ENCODE results near the gene ANKRD13A.
"Not testable (repeated sequence)": the region's sequence is repeated elsewhere in the genome, so short reads cannot be mapped to it uniquely, and the experiment has no call there.

The ANKRD13A gene

DNA sequence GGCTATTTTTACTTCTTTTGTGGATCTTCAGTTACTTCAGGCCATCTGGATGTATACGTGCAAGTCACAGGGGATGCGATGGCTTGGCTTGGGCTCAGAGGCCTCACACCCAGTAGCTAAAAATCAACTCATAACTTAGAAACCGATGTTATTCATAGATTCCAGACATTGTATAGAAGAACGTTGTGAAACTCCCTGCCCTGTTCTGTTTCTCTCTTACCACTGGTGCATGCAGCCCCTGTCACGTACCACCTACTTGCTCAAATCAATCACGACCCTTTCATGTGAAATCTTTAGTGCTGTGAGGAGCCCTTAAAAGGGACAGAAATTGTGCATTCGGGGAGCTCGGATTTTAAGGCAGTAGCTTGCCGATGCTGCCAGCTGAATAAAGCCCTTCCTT, 50.4 kb downstream of the ANKRD13A start:
- not testable (repeated sequence) for DNase-seq

DNA sequence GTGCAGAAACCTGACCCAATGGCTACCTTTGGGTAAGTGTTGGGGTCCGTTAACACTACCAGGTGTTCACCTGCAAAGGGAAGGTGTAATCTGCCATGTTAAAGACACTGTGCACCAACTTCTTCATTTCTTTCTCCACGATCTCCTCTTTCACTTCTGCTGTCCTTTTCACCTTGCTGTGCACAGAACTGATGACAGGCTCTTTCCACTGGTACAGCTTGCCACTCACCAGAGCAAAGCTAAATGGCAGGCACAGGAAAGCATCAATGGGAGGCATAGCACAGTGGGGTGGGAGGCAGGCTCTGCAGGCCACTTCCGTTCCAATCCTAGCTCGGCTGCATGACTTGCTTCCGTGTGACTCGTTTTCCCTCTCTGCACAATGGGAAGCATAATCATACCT, 51.7 kb downstream of the ANKRD13A start:
- DNase-seq, result no peak

DNA sequence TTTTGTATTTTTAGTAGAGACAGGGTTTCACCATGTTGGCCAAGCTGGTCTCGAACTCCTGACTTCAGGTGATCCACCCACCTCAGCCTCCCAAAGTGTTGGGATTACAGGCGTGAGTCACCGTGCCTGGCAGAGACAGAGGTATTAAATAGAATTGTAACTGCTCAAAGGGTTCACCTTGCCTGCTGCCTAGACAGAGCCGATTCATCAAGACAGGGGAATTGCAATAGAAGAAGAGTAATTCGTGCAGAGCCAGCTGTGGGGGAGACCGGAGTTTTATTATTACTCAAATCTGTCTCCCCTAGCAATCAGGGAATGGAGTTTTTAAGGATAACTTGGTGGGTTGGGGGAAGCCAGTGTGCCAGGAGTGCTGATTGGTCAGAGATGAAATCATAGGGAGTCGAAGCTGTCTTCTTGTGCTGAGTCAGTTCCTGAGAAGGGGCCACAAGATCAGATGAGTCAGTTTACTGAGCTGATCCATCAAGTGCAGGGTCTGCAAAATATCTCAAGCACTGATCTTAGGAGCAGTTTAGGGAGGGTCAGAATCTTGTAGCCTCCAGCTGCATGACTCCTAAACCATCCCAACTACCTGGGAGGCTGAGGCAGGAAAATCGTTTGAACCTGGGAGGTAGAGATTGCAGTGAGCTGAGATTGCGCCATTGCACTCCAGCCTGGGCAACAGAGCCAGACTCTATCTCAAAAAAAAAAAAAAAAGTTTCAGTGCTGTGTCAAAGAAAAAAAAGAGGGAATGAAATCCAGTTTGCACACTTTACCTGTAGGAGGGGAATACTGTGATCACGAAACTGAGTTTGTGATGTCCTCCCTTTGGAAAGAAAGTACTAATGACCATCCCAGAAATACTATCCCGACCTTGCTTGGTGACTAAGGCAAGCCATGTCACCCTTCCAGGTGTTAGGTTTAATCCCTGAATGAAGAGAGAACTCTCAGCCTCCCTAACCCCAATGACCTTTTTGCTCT, 56.4 kb downstream of the ANKRD13A start:
- DNase-seq, result not testable (repeated sequence)

DNA sequence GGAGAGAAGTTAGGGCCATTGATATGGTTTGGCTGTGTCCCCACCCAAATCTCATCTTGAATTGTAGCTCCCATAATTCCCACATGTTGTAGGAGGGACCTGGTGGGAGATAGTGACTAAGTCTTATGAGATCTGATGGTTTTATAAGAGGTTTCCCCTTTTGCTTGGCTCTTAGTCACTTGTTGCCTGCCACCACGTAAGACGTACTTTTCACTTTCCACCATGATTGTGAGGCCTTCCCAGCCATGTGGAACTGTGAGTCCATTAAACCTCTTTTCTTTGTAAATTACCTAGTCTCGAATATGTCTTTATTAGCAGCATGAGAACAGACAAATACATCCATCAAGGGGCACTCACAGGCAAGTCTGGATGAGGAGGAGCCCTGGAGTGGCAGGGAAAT, 57.4 kb downstream of the ANKRD13A start:
- DNase-seq, result not testable (repeated sequence)

DNA sequence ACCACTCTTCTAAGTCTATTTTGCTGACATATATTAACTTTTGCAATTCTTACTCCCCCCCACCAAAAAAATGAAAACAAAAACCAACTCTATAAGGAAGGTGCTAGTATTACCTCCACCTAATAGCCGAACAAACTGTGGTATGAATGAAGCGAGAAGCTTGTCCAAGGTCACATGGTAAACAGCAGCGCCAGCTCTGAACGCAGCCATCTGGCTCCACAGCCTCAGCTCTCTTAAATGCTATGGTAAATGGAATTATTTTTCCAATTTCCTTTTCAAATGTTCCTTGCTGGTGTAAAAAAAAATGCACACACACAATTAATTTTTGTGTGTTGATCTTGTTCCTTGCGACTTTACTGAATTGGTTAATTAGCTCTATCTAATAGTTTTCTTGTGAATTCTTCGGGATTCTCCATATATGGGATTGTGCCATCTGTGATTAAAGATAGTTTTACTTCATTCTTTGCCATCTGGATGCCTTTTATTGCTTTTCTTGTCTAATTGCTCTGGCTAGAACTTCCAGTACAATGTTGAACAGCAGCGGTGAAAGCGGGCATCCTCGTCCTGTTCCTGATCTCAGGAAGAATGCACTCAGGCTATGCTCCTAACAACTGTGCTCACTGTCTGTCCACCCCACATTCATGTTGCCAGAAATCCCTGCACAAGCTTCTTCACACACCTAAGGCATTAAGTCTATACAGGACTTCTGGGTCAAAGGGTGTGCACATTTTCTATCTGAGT, 59.8 kb downstream of the ANKRD13A start:
- no peak for DNase-seq

DNA sequence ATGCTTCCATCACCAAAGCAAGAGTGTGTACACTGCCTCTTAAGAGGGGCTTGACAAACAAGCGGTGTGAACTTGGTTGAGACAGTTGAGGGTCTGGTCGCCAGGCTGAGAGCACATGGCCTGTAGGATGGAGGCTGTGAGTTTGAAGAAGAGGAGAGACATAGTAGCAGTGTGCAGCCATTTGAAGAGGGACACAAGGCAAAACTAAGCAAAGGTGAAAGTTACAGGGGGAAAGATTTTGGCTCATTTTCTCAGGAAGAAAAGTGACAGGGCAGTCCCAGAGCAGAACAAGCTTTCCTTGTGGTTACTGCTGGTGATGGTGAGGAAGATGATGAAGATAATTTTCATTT, 60.4 kb downstream of the ANKRD13A start:
- DNase-seq, result no peak

DNA sequence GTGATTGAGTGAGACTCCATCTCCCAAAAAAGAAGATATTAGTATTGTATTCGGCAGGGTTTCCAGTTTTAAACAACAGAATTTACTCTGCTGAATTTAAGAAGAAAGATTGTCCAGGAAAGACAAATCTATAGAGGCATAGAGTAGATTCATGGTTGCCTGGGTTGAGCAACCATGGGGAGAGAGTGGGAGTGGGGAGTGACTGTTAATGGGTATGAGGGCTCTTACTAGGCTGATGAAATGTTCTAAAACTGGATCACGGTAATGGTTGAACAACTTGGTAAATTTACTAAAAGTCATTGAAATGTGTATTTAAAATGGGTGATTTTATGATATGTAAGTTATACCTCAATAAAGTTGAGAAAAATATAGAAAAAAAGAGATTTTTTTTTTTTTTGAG, 63.0 kb downstream of the ANKRD13A start:
- no peak for DNase-seq

DNA sequence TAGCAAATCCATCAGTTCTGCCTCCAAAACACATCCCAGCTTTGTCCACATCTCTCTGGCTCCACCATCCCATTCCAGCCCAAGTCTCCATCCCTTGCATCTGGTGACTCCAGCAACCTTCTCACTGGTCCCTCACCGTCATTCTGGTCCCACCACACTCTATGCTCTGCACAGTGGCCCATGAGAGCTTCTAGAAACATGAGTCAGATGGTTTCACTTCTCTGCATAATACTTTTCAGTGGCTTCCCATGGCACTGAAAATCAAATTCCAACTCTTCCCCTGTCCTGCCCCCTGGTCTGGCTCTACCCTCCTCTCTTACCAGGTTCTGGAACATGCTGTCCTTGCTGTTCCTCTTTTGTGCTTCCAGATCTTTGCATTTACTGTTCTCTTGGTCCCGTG, 66.3 kb downstream of the ANKRD13A start:
- no peak for DNase-seq

DNA sequence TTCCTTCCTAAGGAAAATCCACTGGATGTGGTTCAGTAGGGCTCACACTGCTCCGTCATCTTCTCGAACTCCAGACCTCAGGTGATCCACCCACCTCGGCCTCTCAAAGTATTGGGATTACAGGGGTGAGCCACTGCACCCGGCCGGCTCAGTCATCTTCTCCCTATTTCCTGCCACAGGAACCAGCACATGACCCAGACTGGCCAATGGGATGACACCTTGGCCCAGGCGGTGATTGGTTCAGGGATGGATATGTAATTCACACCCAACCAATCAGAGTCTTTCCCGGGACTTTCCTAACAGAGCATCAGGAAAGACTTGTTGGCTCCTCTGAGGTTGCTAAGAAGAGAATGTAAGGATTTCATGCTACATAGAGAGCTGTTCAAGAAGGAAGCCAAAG, 68.3 kb downstream of the ANKRD13A start:
- no peak for DNase-seq

DNA sequence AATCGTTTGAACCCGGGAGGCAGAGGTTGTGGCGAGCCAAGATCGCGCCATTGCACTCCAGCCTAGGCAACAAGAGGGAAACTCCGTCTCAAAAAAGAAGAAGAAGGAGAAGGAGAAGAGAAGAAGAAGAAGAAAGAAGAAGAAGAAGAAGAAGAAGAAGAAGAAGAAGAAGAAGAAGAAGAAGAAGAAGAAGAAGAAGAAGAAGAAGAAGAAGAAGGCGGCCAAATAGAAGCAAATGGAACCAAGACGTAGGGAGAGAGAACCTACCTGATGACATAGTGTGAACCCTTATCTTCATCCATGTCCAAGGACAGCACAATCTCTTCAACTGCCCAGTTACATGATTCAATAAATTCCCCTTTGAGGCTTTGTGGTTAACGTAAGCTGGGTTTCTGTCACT, 68.9 kb downstream of the ANKRD13A start:
- not testable (repeated sequence) for DNase-seq

DNA sequence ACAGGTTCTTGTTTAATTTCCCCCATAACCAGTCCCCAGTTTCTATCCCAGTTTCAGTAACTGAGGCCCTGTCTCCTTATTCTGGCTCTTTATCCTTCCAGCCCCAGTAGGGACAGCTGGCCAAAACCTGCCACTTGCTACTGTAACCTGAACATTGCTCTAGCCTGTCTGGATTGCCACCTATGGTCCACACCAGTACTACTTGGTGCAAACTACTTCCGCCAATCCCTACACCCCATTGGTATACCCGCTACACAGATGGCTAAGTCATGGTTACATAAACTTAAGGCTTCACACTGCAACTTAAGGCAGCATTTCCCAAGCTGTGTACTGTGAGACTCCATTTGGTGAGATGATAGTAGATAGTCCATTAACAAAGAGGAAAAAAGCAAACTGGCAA, 69.4 kb downstream of the ANKRD13A start:
- no peak for DNase-seq

DNA sequence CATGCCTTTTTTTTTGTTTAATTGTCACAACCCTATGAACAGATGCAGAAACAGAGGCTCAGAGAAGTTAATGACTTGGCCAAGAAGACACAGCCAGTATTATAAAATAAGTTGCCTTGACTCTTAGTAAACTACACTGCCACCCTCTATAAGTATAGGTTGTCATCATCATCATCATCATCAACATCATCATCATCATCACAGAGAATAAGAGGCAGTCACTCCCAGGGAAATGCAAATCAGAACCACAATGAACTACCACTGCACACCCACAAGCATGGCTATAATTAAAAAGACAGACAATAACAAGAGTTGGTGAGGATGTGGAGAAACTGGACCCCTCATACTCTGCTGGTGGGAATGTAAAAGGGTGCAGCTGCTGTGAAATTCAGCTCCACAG, 72.3 kb downstream of the ANKRD13A start:
- DNase-seq, result no peak

DNA sequence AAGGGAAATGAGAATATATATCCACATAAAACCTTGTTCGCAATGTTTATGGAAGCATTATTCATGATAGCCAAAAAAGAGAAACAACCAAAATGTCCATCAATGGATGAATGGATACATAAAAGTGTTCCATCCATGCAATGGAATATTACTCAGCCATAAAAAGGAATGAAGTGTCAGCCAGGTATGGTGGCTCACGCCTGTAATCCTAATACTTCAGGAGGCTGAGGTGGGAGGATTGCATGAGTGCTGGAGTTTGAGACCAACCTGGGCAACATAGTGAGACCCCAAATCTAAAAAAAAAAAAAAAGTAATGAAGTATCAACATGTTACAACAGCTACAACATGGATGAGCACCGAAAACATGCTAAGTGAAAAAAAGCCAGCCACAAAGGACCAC, 72.7 kb downstream of the ANKRD13A start:
- DNase-seq, result no peak

DNA sequence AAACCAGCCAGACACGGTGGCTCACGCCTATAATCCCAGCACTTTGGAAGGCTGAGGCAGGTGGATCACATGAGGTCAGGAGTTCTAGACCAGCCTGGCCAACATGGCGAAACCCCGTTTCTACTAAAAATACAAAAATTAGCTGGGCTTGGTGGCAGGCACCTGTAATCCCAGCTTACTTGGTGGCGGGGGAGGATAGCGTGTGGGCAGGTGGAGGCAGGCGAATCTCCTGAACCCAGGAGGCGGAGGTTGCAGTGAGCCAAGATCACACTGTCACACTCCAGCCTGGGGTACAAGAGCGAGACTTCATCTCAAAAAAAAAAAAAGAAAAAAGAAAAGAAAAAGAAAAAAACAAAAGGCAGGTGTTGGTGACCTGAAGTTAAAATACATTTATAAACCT, 73.4 kb downstream of the ANKRD13A start:
- DNase-seq, result not testable (repeated sequence)

DNA sequence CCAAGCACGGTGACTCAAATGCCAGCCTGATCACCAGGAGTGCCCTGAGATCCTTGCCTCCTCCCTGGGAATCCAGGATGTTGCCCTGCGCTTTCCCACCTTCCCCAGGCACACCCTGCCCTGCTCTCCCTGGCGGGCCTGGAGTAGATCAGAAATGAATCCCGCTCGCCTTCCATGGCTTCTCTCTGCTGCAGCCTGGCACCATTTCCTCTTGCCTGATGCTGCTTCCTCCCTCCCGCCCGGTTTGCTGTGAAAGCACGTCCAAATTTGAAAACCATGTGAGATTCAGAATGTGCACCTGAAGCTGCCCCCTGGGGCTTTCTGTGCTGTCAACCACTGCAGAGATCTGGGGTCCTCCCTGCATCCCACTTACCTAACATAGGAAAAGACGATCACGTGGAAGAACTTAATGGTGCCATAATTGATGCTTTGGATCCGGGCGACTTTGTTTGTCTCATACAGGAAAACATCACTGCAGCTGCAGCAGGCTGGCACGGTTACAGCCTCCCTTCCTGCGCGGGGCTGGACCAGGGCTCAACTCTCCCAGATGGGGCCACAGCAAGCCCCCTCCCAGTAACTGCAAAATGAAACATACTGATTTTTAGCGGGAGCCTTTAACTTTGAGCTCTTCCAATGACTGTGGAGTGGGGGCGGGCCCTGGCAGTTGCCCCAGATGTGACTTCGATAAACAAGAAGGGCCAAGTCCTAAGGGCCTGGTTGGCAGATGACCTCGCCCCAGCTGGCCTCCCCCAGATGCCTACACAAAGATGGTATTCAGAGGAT, 74.0 kb downstream of the ANKRD13A start:
- peak; percentile 2 for DNase-seq

DNA sequence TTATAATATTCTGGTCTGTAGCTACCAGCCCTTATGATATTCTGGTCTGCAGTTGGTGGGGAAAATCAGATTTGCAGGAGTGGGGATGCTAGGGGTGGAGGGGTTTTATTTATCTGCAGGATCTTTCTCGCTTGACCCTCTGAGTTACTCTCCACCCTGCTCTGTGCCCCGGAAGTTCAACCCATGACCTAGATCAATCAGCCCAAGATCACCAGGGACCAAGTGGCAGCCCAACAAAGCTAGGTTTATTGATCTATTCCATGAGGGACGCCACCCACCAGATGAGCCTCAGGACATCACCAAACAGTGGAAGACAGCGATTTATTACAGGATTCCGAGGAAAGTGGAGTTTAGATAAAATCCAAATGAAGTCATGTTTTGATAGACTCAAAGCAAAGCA, 74.9 kb downstream of the ANKRD13A start:
- DNase-seq, result no peak

DNA sequence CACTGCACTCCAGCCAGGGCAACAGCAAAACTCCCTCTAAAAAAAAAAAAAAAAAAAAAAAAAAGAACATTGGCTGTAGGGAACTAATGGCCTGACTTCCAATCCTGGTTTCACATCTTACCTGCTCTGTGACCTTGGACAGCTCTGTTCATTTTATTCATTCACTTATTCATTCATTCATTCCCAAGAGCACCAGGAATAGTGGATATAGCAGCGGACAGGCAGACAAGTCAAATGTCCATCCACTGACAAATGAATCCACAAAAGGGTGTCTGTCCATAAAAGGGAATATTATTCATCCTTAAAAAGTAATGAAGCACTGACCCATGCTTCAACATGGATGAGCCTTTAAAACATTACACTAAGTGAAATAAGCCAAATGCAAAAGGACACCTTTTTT, 76.7 kb downstream of the ANKRD13A start:
- no peak for DNase-seq

DNA sequence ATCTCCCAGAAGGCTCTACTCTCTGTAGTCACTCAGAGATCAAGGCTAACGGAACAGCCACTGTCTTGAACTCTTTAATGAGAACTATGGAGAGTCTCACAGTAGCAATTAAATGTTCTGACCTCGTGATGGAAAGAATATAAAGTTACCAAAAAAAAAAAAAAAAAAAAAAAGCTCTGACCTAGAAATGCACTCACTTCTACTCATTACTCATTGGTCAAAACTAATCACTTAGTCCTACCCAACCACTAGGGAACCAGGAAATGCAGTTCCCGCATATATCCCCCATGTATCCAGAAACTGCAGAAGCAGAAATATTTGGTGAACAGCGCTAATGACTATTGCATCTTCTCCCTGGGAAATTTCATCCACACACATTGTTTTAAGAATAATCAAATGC, 78.6 kb downstream of the ANKRD13A start:
- no peak for DNase-seq

DNA sequence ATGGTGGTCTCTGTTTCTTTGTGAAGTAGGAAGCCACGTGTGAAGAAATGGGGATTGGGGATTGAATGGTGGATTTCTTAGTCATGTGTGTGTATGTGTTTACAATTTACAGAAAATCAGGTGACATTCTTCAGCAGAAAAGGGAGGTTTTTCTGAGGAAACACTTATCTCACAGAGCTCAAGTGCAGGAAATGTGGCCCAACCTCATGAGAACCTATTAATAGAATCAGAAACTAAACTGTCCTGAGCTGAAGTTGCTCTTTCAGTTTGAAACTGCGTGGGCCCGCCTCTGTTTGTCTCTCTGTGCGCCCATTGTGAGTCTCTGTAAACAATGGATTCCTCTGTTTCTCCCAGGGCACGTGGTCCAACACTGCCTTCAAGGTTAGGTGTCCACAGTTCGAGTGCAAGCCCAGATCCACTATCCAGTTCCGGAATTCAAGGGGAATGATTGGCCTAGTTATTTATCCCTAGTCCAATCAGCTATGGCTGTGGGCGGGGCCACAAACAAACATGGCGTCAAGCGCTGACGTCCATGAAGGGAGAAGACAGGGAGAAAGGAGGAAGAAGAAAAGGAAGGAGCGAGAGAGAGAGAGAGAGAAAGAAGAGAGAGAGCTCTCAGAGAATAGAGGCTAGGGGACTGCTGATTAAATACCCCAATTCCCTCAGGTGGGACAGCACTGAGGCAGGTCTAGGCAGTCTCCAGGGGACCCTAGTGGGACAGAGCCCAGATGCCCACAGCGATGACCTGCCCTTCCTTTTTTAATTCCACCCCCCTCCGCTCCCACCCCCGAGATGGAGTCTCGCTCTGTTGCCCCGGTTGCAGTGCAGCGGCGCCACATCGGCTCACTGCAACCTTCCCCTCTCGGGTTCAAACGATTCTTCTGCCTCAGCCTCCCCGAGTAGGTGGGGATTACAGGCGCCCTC, 80.5 kb downstream of the ANKRD13A start:
- peak; percentile 84 for DNase-seq

DNA sequence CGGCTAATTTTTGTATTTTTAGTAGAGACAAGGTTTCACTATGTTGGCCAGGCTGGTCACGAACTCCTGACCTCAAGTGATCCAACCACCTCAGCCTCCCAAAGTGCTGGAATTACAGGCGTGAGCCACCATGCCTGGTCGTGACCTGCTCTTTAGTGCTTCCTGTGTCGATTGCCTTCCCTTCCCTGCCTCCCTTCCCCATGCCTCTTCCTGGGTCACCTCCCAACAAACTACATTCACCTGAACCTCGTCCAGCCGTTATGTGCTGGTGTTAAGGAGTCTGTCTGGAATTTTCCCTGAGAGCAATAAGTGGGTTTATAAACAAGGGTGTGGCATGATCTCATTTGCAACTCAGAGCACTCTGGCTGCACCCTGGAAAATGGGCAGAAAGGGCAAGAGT, 81.2 kb downstream of the ANKRD13A start:
- DNase-seq, result no peak

DNA sequence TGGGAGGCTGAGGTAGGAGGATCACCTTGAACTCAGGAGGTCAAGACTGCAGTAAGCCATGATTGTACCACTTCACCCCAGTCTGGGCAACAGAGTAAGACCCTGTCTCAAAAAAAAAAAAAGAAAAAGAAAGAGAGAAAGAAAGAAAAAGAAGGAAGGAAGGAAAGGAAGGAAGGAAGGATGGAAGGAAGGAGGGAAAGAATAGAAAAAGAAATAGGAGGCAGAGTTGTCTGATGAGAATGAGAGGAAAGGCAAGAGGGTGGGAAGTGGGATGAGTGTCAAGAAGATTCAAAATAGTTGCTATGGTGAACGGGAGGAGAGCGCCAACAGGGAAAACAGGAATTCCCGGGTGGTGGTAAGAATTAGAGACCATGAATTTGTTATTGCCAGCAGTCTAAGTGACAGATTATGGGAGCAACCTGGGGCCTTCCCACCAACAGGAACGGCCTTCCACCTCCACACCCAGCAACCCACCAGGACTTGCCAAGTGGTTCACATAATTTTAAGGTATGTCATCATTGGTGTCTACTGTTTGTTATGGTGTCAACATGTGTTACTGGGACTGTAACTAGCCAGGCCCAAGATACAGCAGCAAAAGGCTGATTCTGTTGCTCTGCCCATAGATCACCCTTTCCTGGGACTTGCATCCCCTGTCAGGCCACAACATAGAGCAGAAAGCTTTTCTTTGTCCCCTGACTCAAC, 85.2 kb downstream of the ANKRD13A start:
- no peak for DNase-seq

DNA sequence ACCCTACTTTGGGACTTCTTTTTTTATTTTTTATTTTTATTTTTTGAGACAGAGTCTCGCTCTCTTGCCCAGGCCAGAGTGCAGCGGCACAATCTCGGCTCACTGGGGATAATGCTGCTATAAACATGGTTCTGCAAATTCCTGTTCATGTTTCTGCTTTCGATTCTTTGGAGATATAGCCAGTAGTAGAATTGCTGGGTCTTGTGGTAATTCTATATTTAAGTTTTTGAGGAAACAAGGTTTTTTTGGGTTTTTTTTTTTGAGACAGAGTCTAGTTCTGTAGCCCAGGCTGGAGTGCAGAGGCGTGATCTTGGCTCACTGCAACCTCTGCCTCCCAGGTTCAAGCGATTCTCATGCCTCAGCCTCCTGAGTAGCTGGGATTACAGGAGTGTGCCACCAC, 89.0 kb downstream of the ANKRD13A start:
- DNase-seq, result not testable (repeated sequence)
